Measurements from ENCODE around the gene GANAB.
A peak's percentile ranks its signal among the peaks of the same experiment; 100 is the strongest.
"Not testable (repeated sequence)": the region's sequence is repeated elsewhere in the genome, so short reads cannot be mapped to it uniquely, and the experiment has no call there.

GANAB gene

GRCh38 chr11:62592146-62592815, 54.1 kb downstream of the GANAB start:
- TF ChIP-seq CTCF (IDR thresholded peaks at IDR 0.05; ENCODE audit: low read depth, low read length) (peak; percentile 17), POLR2A (IDR thresholded peaks at IDR 0.05; ENCODE audit: extremely low read depth, insufficient read length) (no peak)
- H3K4me3 ChIP-seq (ENCODE audit: low read depth, low read length): peak overlapping the region; percentile 61
- no peak for DNase-seq (ENCODE audit: low read depth)

- DNase-seq (ENCODE audit: low read depth): peak; percentile 100
- H3K4me3 ChIP-seq (ENCODE audit: low read depth, low read length): peak within 1 kb of the TSS; percentile 97
- TF ChIP-seq POLR2A (IDR thresholded peaks at IDR 0.05; ENCODE audit: extremely low read depth, insufficient read length) (peak; percentile 97), MYC (IDR thresholded peaks at IDR 0.05; ENCODE audit: low read depth, low read length) (peak; percentile 99), CTCF (IDR thresholded peaks at IDR 0.05; ENCODE audit: low read depth, low read length) (no peak), MAX (IDR thresholded peaks at IDR 0.05; ENCODE audit: low read depth, low read length) (peak; percentile 92)
These were observed 54.8 kb downstream of the GANAB start, which contains the start of gene TUT1 for GRCh38 chr11:62591448-62592145. TSS of gene TUT1 (minus strand) at chr11:62591523. CDS start at chr11:62591485, 38 bp downstream.

GRCh38 chr11:62588966-62589637, 57.3 kb downstream of the GANAB start:
- peak; percentile 44 for DNase-seq (ENCODE audit: low read depth)
- no peak overlapping the region for H3K4me3 ChIP-seq (ENCODE audit: low read depth, low read length)
- peak; percentile 46 for TF ChIP-seq CTCF (IDR thresholded peaks at IDR 0.05; ENCODE audit: low read depth, low read length)
- TF ChIP-seq MYC (IDR thresholded peaks at IDR 0.05; ENCODE audit: low read depth, low read length): no peak

- not testable (repeated sequence) for DNase-seq (ENCODE audit: low read depth); H3K4me3 ChIP-seq (ENCODE audit: low read depth, low read length)
These were observed 61.1 kb downstream of the GANAB start for GRCh38 chr11:62585356-62585755.

GRCh38 chr11:62581735-62582134, 64.7 kb downstream of the GANAB start:
- H3K4me3 ChIP-seq (ENCODE audit: low read depth, low read length); DNase-seq (ENCODE audit: low read depth): not testable (repeated sequence)

- DNase-seq (ENCODE audit: low read depth): no peak
- no peak for TF ChIP-seq MYC (IDR thresholded peaks at IDR 0.05; ENCODE audit: low read depth, low read length)
- TF ChIP-seq CTCF (IDR thresholded peaks at IDR 0.05; ENCODE audit: low read depth, low read length): no peak
- TF ChIP-seq MAX (IDR thresholded peaks at IDR 0.05; ENCODE audit: low read depth, low read length): no peak
- no peak for TF ChIP-seq POLR2A (IDR thresholded peaks at IDR 0.05; ENCODE audit: extremely low read depth, insufficient read length)
- H3K4me3 ChIP-seq (ENCODE audit: low read depth, low read length): no peak overlapping the region
These were observed 65.3 kb downstream of the GANAB start for GRCh38 chr11:62580959-62581715.
